ENCODE data around the gene LCN1.

Gene LCN1

DNA sequence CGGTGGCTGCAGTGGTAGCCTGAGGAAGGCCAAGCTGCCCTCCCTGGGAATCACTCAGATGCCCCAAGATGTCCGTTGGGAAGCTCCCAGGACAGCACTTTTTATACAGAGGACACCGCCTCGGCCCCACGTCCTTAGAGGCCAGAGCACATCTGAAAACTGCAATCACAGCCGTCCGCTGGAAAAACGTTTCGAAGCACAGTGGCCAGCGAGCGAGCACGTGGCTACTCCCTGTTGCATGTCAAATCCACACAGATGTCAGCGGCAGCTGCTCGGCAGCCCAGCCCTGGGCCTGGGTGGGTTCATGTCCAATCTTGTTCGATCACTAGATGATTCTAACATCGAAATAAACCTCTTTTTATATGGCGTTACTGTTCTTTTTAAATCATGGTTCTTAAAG lies 32.7 kb upstream of the LCN1 start:
- no peak for DNase-seq (ENCODE audit: low read depth)

GRCh38 chr9:135489188-135489906 lies 31.9 kb upstream of the LCN1 start:
- no peak for DNase-seq (ENCODE audit: low read depth)

- no peak for DNase-seq (ENCODE audit: low read depth)
Measured at GRCh38 chr9:135490166-135490870, 30.9 kb upstream of the LCN1 start.

DNA sequence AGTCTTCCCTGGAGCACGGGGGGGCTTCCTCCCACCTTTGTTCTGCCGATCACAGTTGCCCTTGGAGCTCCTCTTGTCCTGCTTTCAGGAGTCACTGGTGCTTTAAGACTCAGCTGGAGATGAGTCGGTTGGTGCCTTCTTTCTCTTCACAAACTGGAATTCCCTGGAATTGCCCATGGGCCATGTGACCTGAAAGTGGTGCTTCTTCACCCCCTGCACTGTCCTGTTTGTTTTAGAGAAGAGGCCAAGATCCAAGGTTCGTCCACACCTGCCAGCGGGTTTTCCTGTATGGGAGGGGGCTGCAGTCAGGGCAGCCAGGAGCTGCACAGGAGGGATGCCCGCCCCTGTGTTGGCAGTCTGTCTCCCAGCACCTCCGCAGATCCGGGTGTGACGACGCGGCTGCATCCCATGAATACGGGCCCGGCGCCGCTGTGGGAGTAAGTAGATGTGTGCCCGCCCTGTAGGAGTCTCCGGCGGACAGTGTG lies 30.2 kb upstream of the LCN1 start:
- no peak for DNase-seq (ENCODE audit: low read depth)

DNA sequence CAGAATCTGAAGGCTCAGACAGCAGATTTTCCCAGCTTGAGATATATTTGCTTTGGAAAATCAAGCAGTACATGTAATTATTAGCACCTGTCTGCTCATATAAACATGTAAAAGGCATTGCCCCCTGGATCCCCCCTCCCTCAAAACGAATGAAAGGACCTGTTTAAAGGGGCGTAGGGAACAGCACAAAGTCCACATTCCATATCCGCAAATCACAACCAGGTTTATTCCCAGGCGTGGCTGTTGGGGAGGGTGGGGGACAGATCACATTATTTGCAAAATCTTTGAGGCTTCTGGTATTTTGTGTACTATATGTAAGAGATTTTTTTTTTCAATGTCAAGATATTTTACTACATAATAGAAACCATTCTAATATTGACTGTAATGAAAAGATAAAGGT lies 29.5 kb upstream of the LCN1 start:
- DNase-seq (ENCODE audit: low read depth): no peak

DNA sequence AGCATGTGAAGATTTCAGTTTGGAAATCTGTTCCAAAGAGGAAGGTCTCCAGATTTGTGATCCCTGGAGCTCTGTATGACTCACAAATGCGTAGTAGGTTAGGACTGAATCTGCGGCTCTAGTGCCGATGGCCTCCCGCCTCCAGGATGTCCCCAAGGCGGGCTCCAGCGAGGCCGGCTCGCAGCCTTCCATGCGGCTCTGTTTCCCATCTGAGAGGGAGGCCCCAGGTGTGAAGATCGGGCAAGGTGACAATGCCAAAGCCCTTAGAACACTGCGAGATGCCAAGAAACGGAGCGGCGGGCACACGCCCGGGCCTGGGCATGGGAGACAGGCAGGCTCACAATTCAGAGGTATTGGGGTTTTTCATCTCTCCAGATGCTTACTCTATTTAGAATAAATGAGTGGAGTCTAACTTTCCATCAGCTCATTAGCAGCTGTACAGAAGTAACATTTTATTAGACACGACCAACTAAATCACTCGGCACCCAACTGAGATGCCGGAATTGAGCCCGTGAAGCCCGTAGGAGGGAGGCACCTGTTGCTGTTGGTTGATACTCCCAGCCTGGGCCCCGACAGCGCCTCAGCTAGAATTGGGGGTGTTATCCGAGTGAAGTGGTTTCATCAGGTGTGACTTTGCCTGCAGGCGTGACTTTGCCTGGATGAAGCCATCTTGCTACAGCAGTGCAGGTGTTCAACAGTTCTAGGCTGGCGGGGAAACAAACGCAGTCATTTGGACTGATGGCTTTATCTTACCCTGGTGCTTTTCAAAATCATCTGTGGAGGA lies 28.2 kb upstream of the LCN1 start:
- no peak for DNase-seq (ENCODE audit: low read depth)

GRCh38 chr9:135494791-135495559 lies 26.3 kb upstream of the LCN1 start:
- DNase-seq (ENCODE audit: low read depth): no peak

GRCh38 chr9:135498381-135499126 lies 22.7 kb upstream of the LCN1 start:
- DNase-seq (ENCODE audit: low read depth): no peak

DNA sequence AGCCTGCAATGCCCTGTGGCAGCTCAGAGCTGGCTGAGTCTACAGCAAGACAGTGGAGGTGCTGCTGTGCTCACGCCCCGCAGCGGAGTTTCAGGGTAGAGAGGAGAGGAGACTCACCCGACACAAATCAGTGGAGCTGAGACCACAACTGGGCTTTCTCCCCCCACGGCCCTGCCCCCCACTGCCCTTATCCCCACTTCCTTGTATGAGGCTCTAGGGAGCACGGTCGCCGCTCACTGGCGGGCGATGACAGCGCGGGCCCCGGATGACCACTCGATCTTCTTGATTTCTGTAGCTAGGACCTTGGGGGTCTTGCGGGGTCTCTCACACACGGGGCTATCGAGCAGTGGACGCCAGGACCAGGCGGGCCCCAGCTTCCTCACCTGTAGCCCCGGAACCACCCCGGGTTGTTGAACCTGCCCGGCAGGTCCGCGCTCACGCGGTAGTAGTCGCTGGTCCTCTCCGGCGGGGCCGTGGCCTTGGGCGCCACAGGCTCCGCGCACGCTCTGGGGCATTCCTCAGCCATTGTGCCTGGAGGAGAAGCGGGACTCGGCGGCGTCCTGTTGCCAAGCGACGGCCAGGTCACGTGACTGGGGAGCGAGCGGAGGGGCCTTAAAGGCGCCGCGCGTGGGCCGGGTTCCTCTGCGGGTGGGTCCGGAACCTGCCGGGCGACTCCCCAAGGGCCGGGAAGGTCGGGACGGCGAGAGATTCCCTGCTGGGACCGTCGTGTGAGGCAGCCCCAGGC lies 21.7 kb upstream of the LCN1 start:
- DNase-seq (ENCODE audit: low read depth): peak; percentile 73

DNA sequence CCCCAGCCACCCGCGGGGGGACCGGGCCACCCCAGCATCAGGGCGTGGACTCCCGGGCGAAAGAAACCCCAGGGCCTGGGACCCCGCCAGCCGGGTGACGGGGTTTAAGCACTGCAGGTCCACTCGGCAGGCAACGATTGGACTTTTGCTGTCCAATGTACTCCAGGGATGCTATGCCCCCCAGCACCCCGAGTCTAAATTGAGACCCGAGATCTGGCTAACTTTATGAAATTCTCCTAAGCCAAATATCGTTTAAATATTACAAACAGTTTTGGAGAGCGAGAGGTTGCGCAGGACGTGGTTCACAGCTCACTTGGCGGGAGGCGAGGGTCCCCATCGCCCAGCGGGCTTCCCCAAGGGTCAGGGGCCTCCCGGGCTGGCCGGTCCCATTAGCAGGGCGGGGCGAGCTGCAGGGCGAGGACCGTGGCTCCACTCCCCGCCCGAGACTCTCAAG lies 21.1 kb upstream of the LCN1 start:
- no peak for DNase-seq (ENCODE audit: low read depth)

DNA sequence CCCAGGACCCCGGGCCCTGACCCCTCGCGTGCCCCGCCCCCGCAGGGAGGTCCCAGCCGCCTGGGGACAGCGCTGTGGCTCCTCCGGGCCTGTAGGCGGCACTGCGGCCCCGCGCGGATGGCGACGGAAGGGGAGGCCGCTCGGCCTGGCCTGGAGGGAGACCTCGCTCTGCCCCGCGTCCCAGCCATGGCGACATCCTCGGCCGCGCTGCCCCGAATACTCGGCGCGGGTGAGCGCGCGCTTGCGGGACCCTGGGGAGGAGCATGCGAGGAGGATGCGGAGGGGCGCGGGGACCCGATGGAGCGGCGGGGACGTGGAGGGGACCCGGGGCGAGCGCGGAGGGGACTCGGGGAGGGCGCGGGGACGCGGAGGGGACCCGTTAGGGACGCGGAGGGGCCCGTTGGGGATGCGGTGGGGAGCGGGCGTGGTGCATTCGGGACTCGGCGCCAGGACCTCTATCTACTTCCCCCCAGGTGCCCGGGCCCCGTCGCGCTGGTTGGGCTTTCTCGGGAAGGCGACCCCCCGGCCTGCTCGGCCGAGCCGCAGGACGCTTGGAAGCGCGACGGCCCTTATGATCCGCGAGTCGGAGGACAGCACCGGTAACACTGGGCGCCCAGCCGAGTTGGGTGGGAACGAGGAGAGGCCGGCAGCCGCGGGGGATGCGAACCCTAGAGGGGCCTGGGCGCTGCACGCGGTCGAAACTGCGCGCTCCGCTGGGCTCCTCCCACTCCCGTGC lies 20.5 kb upstream of the LCN1 start, which contains the start of gene MRPS2:
MRPS2 (plus strand) TSS at position 158 of the 736 bp plus-strand sequence; CDS start at position 187, 29 bp downstream.
- DNase-seq (ENCODE audit: low read depth): peak; percentile 76

DNA sequence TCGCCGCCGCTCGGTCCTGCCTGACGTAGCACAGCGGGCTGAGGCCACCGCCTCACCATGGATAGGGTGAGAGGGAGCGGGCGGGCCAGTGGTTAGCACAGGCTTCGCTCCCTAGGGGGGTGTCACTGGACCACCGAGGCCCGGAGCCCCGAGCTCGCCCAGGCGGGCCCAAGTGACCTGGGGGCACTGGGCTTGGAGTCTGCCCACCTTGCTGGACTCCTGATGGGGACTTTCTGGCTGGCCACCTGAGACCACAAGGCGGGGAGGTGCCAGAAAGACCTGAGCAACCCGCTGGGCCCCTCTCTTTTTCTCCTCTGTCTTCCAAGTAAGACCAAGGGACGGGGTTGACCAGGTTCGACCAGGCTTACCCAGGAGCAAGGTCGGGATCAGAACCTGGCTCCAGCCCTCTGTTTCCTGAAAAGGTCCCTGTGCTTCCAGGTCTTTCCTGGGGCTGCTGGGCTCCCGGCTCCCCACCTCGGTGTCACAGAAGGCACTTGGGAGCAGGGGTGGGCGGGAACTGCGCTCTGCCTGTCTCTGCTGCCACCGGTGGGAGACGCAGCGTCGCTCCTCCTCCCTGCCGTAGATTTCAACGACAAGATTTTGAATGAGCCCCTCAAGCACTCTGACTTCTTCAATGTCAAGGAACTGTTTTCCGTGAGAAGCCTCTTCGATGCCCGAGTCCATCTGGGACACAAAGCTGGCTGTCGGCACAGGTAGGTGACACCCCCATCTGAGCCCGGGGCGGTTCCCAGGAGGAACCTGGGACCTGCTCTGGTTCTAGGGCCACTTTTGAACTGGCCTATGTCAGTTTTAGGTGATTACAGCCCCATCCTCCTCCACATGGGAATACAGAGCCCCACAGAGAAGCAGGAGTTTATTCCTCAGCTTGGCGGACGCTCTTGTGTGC lies 19.7 kb upstream of the LCN1 start:
- no peak for DNase-seq (ENCODE audit: low read depth)

- DNase-seq (ENCODE audit: low read depth): no peak
Measured at GRCh38 chr9:135502168-135502872, 18.9 kb upstream of the LCN1 start.

DNA sequence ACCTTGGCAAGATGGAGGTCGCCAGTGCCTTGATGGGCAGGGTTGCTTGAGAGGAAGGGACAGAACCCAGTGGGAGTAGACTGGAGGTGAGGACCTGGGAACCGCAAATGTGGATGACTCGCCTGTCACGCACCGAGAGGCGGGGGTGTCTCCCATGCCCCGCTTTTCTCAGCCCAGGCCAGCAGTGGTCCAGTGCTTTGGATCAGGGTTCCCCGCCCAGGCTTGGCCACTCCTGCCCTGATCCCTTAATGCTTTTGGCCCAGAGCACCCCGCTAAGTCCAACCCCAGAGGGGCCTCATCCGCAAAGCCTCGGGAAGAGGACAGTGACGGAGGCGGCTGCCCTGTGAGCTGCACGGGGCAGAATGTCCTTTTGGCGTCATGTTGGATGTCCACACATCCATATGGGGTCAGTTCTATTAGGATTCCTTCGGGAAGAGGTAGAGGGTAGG lies 18.3 kb upstream of the LCN1 start:
- no peak for DNase-seq (ENCODE audit: low read depth)

- no peak for DNase-seq (ENCODE audit: low read depth)
Measured at GRCh38 chr9:135503371-135504261, 17.6 kb upstream of the LCN1 start.
